Measurements from ENCODE around the gene CNTN4. TPM values are rescaled to one million over a fixed set of nuclear protein-coding genes. Genes with fewer than 3 reads are reported as not detected.
"Not testable (repeated sequence)": the region's sequence is repeated elsewhere in the genome, so short reads cannot be mapped to it uniquely, and the experiment has no call there.

Gene CNTN4
- total RNA-seq (10 to 100 TPM in 1 of 6 donors, 1 to 10 TPM in 5; 2.5 to 10.8 (median 5.1) TPM), polyA plus RNA-seq (1 to 10 TPM; 2.5 to 7.0 TPM)

GRCh38 chr3:2098398-2099027 lies at the start of gene CNTN4:
CNTN4 (plus strand) TSS chr3:2098866.
- Histone ChIP-seq H3K36me3 (no peaks in the 10 kb centered on the region), H3K27ac (peak within 1 kb of the TSS in 3 of 4 donors; percentile 24 to 58 (median 56)), H3K4me1 (no peaks in the 10 kb centered on the region), H3K9me3 (no peaks in the 10 kb centered on the region), H3K27me3 (no peaks in the 10 kb centered on the region), H3K4me3 (peak within 1 kb of the TSS; percentile 37 to 56 (median 54))
- intact Hi-C loops (cut with DNase I) = no loop called here
- FAIRE-seq (no peak), ATAC-seq (peak; percentile 81 to 93 (median 91)), DNase-seq (peak; percentile 71 to 93 (median 77))
- TF ChIP-seq CTCF (IDR thresholded peaks at IDR 0.05) = peak in 1 of 4 donors; percentile 17
- 0 to 1% methylated on average over 69 to 86 of the region's 86 CpGs for WGBS, 2 donors

- no peaks in the 10 kb centered on the region for H3K9me3 ChIP-seq
- no peak overlapping the region for H3K27ac ChIP-seq
- H3K36me3 ChIP-seq = no peaks in the 10 kb centered on the region
- ATAC-seq = no peak
- no peak for DNase-seq
- no peaks in the 10 kb centered on the region for H3K27me3 ChIP-seq
- H3K4me1 ChIP-seq = no peaks in the 10 kb centered on the region
- intact Hi-C loops (cut with DNase I) = no loop called here
- no peak for TF ChIP-seq CTCF (IDR thresholded peaks at IDR 0.05)
- FAIRE-seq = no peak
- no peak overlapping the region for H3K4me3 ChIP-seq
- 74 to 81% methylated on average over 4 of the region's 4 CpGs for WGBS, 2 donors
These were observed 37.3 kb upstream of the CNTN4 start for GRCh38 chr3:2061360-2061759.

GRCh38 chr3:2071531-2071930 lies 27.1 kb upstream of the CNTN4 start:
- ATAC-seq (no peak), DNase-seq (no peak), FAIRE-seq (no peak)
- Histone ChIP-seq H3K27ac (no peak overlapping the region), H3K4me3 (no peak overlapping the region), H3K4me1 (no peaks in the 10 kb centered on the region), H3K36me3 (no peaks in the 10 kb centered on the region), H3K9me3 (no peaks in the 10 kb centered on the region), H3K27me3 (peaks cover 0 to 3% (median 0%) of the 10 kb centered on the region in 4 donors)
- TF ChIP-seq CTCF (IDR thresholded peaks at IDR 0.05) = no peak
- 57 to 58% methylated on average over 2 of the region's 2 CpGs for WGBS, 2 donors
- intact Hi-C loops (cut with DNase I) = no loop called here

GRCh38 chr3:2078821-2079220 lies 19.8 kb upstream of the CNTN4 start:
- Histone ChIP-seq H3K9me3 (no peaks in the 10 kb centered on the region), H3K27me3 (no peaks in the 10 kb centered on the region), H3K27ac (no peak overlapping the region), H3K4me3 (no peak overlapping the region), H3K4me1 (no peaks in the 10 kb centered on the region), H3K36me3 (no peaks in the 10 kb centered on the region)
- FAIRE-seq (no peak), ATAC-seq (no peak), DNase-seq (no peak)
- no peak for TF ChIP-seq CTCF (IDR thresholded peaks at IDR 0.05)
- intact Hi-C loops (cut with DNase I) = no loop called here
- 54 to 63% methylated on average over 3 of the region's 3 CpGs for WGBS, 2 donors

- TF ChIP-seq CTCF (IDR thresholded peaks at IDR 0.05) = no peak
- H3K27ac ChIP-seq = no peak overlapping the region
- no peaks in the 10 kb centered on the region for H3K4me1 ChIP-seq
- ATAC-seq (no peak), FAIRE-seq (no peak), DNase-seq (no peak)
- H3K4me3 ChIP-seq = no peak overlapping the region
- H3K36me3 ChIP-seq = no peaks in the 10 kb centered on the region
- WGBS, 2 donors = 58 to 67% methylated on average over 5 of the region's 5 CpGs
- intact Hi-C loops (cut with DNase I) = no loop called here
- H3K27me3 ChIP-seq = no peaks in the 10 kb centered on the region
- H3K9me3 ChIP-seq = no peaks in the 10 kb centered on the region
These were observed 15.7 kb upstream of the CNTN4 start for GRCh38 chr3:2082871-2083480.

GRCh38 chr3:2083558-2083957 lies 15.1 kb upstream of the CNTN4 start:
- intact Hi-C loops (cut with DNase I); H3K4me3 ChIP-seq; ATAC-seq; H3K9me3 ChIP-seq; H3K4me1 ChIP-seq; H3K36me3 ChIP-seq; H3K27ac ChIP-seq; H3K27me3 ChIP-seq; FAIRE-seq: not testable (repeated sequence)
- WGBS, 2 donors = 88 to 93% methylated on average over 28 to 40 of the region's 40 CpGs
- DNase-seq = peak in 2 of 6 donors; percentile 17 to 63
